ENCODE results near the gene SCIMP. TPM values are rescaled to one million over a fixed set of nuclear protein-coding genes. Genes with fewer than 3 reads are reported as not detected.
"Not testable (repeated sequence)": the region's sequence is repeated elsewhere in the genome, so short reads cannot be mapped to it uniquely, and the experiment has no call there.

SCIMP gene
- total RNA-seq, 4 donors from 2014 or later: 0.59 to 1.0 TPM; not detected in 2

GRCh38 chr17:5164436-5164835 is 70.2 kb downstream of the SCIMP start:
- H3K4me1 ChIP-seq: no peaks in the 10 kb centered on the region
- DNase-seq: no peak
- no peak overlapping the region for H3K27ac ChIP-seq
- no peaks in the 10 kb centered on the region for H3K36me3 ChIP-seq
- H3K27me3 ChIP-seq: no peaks in the 10 kb centered on the region
- intact Hi-C loops (cut with DNase I): no loop called here
- WGBS, 2 donors: 77 to 78% methylated on average over 6 of the region's 6 CpGs
- no peak overlapping the region for H3K4me3 ChIP-seq (replicated peaks in 1 of 3)
- no peaks in the 10 kb centered on the region for H3K9me3 ChIP-seq
- no peak for TF ChIP-seq CTCF (IDR thresholded peaks at IDR 0.05)
- no peak for TF ChIP-seq POLR2A (IDR thresholded peaks at IDR 0.05)

- 87 to 88% methylated on average over 3 of the region's 3 CpGs for WGBS, 2 donors
- DNase-seq: not testable (repeated sequence)
These were observed 72.9 kb downstream of the SCIMP start for GRCh38 chr17:5161793-5162192.

GRCh38 chr17:5160702-5161101 is 74.0 kb downstream of the SCIMP start:
- H3K4me3 ChIP-seq (replicated peaks in 1 of 3); H3K9me3 ChIP-seq; intact Hi-C loops (cut with DNase I); H3K4me1 ChIP-seq; DNase-seq; H3K27ac ChIP-seq; H3K27me3 ChIP-seq; H3K36me3 ChIP-seq: not testable (repeated sequence)
- 100% methylated on average over 1 of the region's 1 CpG for WGBS, 2 donors

More at GRCh38 chr17:5161793-5162192, 72.9 kb downstream of the SCIMP start:
- H3K9me3 ChIP-seq; H3K4me3 ChIP-seq (replicated peaks in 1 of 3); intact Hi-C loops (cut with DNase I); H3K36me3 ChIP-seq; H3K27me3 ChIP-seq; H3K4me1 ChIP-seq; H3K27ac ChIP-seq: not testable (repeated sequence)

Other genes with a start within 250 kb of the SCIMP start
- 10 to 100 TPM; 17.1 to 29.0 (median 20.4) TPM for gene CAMTA2, start 247.2 kb downstream of the SCIMP start, total RNA-seq
- 1 to 10 TPM; 1.0 to 2.3 (median 1.4) TPM for gene INCA1, start 237.3 kb downstream of the SCIMP start, total RNA-seq
- gene KIF1C, start 236.9 kb downstream of the SCIMP start, total RNA-seq: 100 to 1,000 TPM in 1 of 4 donors, 10 to 100 TPM in 3; 67.3 to 134 (median 86.9) TPM
- under 1 TPM in 1 of 4 donors, not detected in 3; 0.11 TPM for gene SLC52A1, start 199.4 kb downstream of the SCIMP start, total RNA-seq
- 10 to 100 TPM in 3 of 4 donors, 1 to 10 TPM in 1; 9.5 to 14.1 (median 12.1) TPM for gene ZFP3, start 156.4 kb downstream of the SCIMP start, total RNA-seq
- 10 to 100 TPM in 2 of 4 donors, 1 to 10 TPM in 2; 7.5 to 13.7 (median 9.6) TPM for gene ZNF232, start 123.0 kb downstream of the SCIMP start, total RNA-seq
- 1 to 10 TPM in 1 of 4 donors, under 1 TPM in 3; 0.11 to 1.7 (median 0.39) TPM for gene USP6, start 118.8 kb downstream of the SCIMP start, total RNA-seq
- 10 to 100 TPM; 12.9 to 29.0 (median 24.2) TPM for gene ZNF594, start 43.0 kb downstream of the SCIMP start, total RNA-seq
- 10 to 100 TPM; 36.0 to 57.7 (median 40.9) TPM for gene RABEP1, start 47.4 kb upstream of the SCIMP start, total RNA-seq
- gene NUP88, start 184.8 kb upstream of the SCIMP start, total RNA-seq: 100 to 1,000 TPM in 3 of 4 donors, 10 to 100 TPM in 1; 84.8 to 158 (median 134) TPM
- gene RPAIN, start 185.3 kb upstream of the SCIMP start, total RNA-seq: 10 to 100 TPM; 33.9 to 67.1 (median 49.4) TPM
- 100 to 1,000 TPM in 3 of 4 donors, 10 to 100 TPM in 1; 75.4 to 143 (median 113) TPM for gene C1QBP, start 204.3 kb upstream of the SCIMP start, total RNA-seq
- 10 to 100 TPM in 2 of 4 donors, 1 to 10 TPM in 2; 9.2 to 11.2 (median 9.8) TPM for gene DHX33, start 234.1 kb upstream of the SCIMP start, total RNA-seq

All from thyroid gland (tissue), 4 donors.